SK-N-SH treated with all-trans-retinoic acid at 6 μM for 48 hours (cell line): ENCODE measurements around the gene S1PR4.

Experiments used
- ESRRG ChIP-seq: fragments of 250-450 bp; sonication (Bioruptor Pico); IDR thresholded peaks from 2 replicates; pipeline ENCODE4 v1.6.1; 2021; ENCODE audit warnings: mild to moderate bottlenecking
- GLIS3 ChIP-seq: fragments of 250-450 bp; sonication (Bioruptor Pico); IDR thresholded peaks from 2 replicates; pipeline ENCODE4 v1.5.0; 2020; ENCODE audit warnings: mild to moderate bottlenecking, moderate library complexity
- RARB ChIP-seq: fragments of 250-450 bp; sonication (Bioruptor Pico); IDR thresholded peaks from 2 replicates; pipeline ENCODE4 v1.8.0; 2021; ENCODE audit warnings: mild to moderate bottlenecking, moderate library complexity
- TOX ChIP-seq: fragments of 250-450 bp; sonication (Bioruptor Pico); IDR thresholded peaks from 2 replicates; pipeline ENCODE4 v1.8.0; 2021; ENCODE audit warnings: mild to moderate bottlenecking, moderate library complexity, borderline replicate concordance
- ZNF70 ChIP-seq: fragments of 450-650 bp; formaldehyde crosslinking; IDR thresholded peaks from 2 replicates; pipeline ENCODE4 v1.5.0; 2020; ENCODE audit warnings: mild to moderate bottlenecking, moderate library complexity
- TF ChIP-seq, protein P1 (sequence below): fragments of 250-450 bp; sonication (Bioruptor Pico); IDR thresholded peaks from 2 replicates; pipeline ENCODE4 v1.5.1; 2020; ENCODE audit warnings: low read depth, mild to moderate bottlenecking, moderate library complexity
- TF ChIP-seq, protein P2 (sequence below): fragments of 250-450 bp; sonication (Bioruptor Pico); IDR thresholded peaks from 2 replicates; pipeline ENCODE4 v1.5.0; 2020; ENCODE audit warnings: mild to moderate bottlenecking, moderate library complexity
- TF ChIP-seq, protein P3 (sequence below): fragments of 250-450 bp; sonication (Bioruptor Pico); IDR thresholded peaks from 2 replicates; pipeline ENCODE4 v1.8.0; 2020; ENCODE audit warnings: mild to moderate bottlenecking, moderate library complexity, borderline replicate concordance

DNA sequence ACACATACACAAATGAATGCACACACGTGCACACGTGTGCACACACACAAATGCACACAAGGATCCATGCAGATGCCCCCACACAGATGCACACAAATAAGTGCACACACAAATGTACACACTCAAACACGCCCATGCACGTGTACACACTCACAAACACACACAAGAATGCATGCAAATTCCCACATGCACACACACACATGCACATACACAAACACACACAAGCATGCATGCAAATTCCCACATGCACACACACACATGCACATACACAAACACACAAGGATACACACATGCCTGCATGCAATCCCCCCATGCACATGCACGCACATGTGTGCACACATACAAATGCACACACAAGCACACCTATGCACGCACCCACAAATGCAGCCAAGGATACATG is 29.5 kb upstream of the S1PR4 start:
- TF ChIP-seq RARB (CRISPR knock-in tag): no peak
- TF ChIP-seq, protein P1, sequence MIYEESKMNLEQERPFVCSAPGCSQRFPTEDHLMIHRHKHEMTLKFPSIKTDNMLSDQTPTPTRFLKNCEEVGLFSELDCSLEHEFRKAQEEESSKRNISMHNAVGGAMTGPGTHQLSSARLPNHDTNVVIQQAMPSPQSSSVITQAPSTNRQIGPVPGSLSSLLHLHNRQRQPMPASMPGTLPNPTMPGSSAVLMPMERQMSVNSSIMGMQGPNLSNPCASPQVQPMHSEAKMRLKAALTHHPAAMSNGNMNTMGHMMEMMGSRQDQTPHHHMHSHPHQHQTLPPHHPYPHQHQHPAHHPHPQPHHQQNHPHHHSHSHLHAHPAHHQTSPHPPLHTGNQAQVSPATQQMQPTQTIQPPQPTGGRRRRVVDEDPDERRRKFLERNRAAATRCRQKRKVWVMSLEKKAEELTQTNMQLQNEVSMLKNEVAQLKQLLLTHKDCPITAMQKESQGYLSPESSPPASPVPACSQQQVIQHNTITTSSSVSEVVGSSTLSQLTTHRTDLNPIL (CRISPR knock-in tag): no peak
- TF ChIP-seq, protein P2, sequence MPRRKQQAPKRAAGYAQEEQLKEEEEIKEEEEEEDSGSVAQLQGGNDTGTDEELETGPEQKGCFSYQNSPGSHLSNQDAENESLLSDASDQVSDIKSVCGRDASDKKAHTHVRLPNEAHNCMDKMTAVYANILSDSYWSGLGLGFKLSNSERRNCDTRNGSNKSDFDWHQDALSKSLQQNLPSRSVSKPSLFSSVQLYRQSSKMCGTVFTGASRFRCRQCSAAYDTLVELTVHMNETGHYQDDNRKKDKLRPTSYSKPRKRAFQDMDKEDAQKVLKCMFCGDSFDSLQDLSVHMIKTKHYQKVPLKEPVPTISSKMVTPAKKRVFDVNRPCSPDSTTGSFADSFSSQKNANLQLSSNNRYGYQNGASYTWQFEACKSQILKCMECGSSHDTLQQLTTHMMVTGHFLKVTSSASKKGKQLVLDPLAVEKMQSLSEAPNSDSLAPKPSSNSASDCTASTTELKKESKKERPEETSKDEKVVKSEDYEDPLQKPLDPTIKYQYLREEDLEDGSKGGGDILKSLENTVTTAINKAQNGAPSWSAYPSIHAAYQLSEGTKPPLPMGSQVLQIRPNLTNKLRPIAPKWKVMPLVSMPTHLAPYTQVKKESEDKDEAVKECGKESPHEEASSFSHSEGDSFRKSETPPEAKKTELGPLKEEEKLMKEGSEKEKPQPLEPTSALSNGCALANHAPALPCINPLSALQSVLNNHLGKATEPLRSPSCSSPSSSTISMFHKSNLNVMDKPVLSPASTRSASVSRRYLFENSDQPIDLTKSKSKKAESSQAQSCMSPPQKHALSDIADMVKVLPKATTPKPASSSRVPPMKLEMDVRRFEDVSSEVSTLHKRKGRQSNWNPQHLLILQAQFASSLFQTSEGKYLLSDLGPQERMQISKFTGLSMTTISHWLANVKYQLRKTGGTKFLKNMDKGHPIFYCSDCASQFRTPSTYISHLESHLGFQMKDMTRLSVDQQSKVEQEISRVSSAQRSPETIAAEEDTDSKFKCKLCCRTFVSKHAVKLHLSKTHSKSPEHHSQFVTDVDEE (CRISPR knock-in tag): no peak
- TF ChIP-seq ESRRG: no peak
- no peak for TF ChIP-seq ZNF70 (CRISPR knock-in tag)
- TF ChIP-seq, protein P3, sequence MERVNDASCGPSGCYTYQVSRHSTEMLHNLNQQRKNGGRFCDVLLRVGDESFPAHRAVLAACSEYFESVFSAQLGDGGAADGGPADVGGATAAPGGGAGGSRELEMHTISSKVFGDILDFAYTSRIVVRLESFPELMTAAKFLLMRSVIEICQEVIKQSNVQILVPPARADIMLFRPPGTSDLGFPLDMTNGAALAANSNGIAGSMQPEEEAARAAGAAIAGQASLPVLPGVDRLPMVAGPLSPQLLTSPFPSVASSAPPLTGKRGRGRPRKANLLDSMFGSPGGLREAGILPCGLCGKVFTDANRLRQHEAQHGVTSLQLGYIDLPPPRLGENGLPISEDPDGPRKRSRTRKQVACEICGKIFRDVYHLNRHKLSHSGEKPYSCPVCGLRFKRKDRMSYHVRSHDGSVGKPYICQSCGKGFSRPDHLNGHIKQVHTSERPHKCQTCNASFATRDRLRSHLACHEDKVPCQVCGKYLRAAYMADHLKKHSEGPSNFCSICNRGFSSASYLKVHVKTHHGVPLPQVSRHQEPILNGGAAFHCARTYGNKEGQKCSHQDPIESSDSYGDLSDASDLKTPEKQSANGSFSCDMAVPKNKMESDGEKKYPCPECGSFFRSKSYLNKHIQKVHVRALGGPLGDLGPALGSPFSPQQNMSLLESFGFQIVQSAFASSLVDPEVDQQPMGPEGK (CRISPR knock-in tag): no peak
- TF ChIP-seq GLIS3 (CRISPR knock-in tag): no peak
- TF ChIP-seq TOX: no peak
